B cell (primary cell): ENCODE data around the gene PSMD3. TPM values are rescaled to one million over a fixed set of nuclear protein-coding genes. Genes with fewer than 3 reads are reported as not detected.
A peak's percentile ranks its signal among the peaks of the same experiment; 100 is the strongest.

Experiments
- ATAC-seq: fragments of 200-7000 bp; cut with Tn5 transposase; one replicate; pipeline ENCODE4 v1.10.0; 2021; ENCODE audit warnings: low read depth, mild to moderate bottlenecking, moderate number of reproducible peaks, moderate library complexity
- CTCF ChIA-PET: fragments of 350-600 bp; sonication (Branson Sonifier 250); formaldehyde crosslinking; loops from one replicate; lab custom pipeline; 2021; ENCODE audit warnings: antibody characterized with exemption, inconsistent platforms; lab: Charles Lee
- POLR2A ChIA-PET: fragments of 350-600 bp; sonication (Branson Sonifier 250); formaldehyde crosslinking; loops from one replicate; lab custom pipeline; 2021; ENCODE audit warnings: antibody characterized with exemption; lab: Charles Lee
- DNase-seq: peaks from one replicate; pipeline ENCODE4 v3.0.0; 2013
- H2AFZ ChIP-seq: 2 replicates; pipeline ENCODE4 v1.6.1; 2012; ENCODE audit warnings: mild to moderate bottlenecking, low read depth, low read length; ENCODE audit not compliant: insufficient read depth, poor library complexity, severe bottlenecking
- H3K27ac ChIP-seq, 2 donors: 1 replicate in 1 of 2; 2 replicates in 1 of 2; pipeline ENCODE4 v1.5.1; 2012 to 2013; ENCODE audit warnings: low read length in 2 of 2, mild to moderate bottlenecking in 2 of 2, moderate library complexity in 1 of 2
- H3K27me3 ChIP-seq, 4 experiments: fragments of 200-600 bp in 1 of 4; sonication (generic) in 1 of 4; replicated peaks in 1 of 4; 1 replicate in 2 of 4; 2 replicates in 2 of 4; pipeline versions ENCODE4 v1.6.1 to v1.7.0; 2013 to 2016; ENCODE audit warnings: low read length in 3 of 4, mild to moderate bottlenecking in 2 of 4, mixed read lengths in 1 of 4, moderate library complexity in 1 of 4; ENCODE audit not compliant: insufficient read depth in 4 of 4, control insufficient read depth in 3 of 4; ENCODE audit errors: control extremely low read depth in 1 of 4
- H3K36me3 ChIP-seq, 2 experiments: replicated peaks in 1 of 2; 1 replicate in 1 of 2; 2 replicates in 1 of 2; pipeline versions ENCODE4 v1.6.1 to v1.7.1; 2013; ENCODE audit warnings: low read length in 1 of 2; ENCODE audit not compliant: insufficient read depth in 2 of 2, control insufficient read depth in 1 of 2; ENCODE audit errors: control extremely low read depth in 1 of 2, extremely low read depth in 1 of 2
- H3K4me1 ChIP-seq, 2 donors: fragments of 200-600 bp in 1 of 2; sonication (generic) in 1 of 2; 1 replicate in 1 of 2; 2 replicates in 1 of 2; pipeline versions ENCODE4 v1.5.1 to v1.6.1; 2013 to 2017; ENCODE audit warnings: low read length in 2 of 2; ENCODE audit not compliant: control insufficient read depth in 2 of 2, insufficient read depth in 2 of 2
- H3K4me2 ChIP-seq: replicated peaks from 2 replicates; pipeline ENCODE3; 2012; ENCODE audit warnings: mild to moderate bottlenecking, low read depth, low read length; ENCODE audit not compliant: poor library complexity, severe bottlenecking
- H3K4me3 ChIP-seq, 5 experiments: fragments of 200-600 bp in 1 of 5; sonication (generic) in 1 of 5; 1 replicate in 3 of 5; 2 replicates in 2 of 5; pipeline versions ENCODE4 v1.5.1 to v1.7.0; 2011 to 2016; ENCODE audit warnings: low read length in 4 of 5, mild to moderate bottlenecking in 4 of 5, low read depth in 2 of 5, control low read depth in 1 of 5, moderate library complexity in 1 of 5; ENCODE audit not compliant: insufficient read depth in 1 of 5; ENCODE audit errors: control extremely low read depth in 1 of 5, extremely low read depth in 1 of 5
- H3K79me2 ChIP-seq: fragments of 200-600 bp; sonication (generic); one replicate; pipeline ENCODE4 v1.6.0; 2016; ENCODE audit warnings: low read length; ENCODE audit not compliant: control insufficient read depth, insufficient read depth
- H3K9ac ChIP-seq: fragments of 200-600 bp; sonication (generic); 2 replicates; pipeline ENCODE4 v1.6.1; 2017; ENCODE audit warnings: mild to moderate bottlenecking, low read length, moderate library complexity
- H3K9me3 ChIP-seq, 3 donors: one replicate each; pipeline versions ENCODE4 v1.6.1 to v1.7.1; 2013; ENCODE audit warnings: low read length in 2 of 3; ENCODE audit not compliant: control insufficient read depth in 2 of 3, insufficient read depth in 1 of 3; ENCODE audit errors: control extremely low read depth in 1 of 3
- H4K20me1 ChIP-seq: 2 replicates; pipeline ENCODE4 v1.6.0; 2012; ENCODE audit warnings: mild to moderate bottlenecking, low read length; ENCODE audit not compliant: insufficient read depth, control insufficient read depth, poor library complexity, severe bottlenecking
- H3K27ac Mint-ChIP-seq: one replicate; pipeline ENCODE4 v1.8.0; 2021; ENCODE audit warnings: mixed read lengths
- H3K27me3 Mint-ChIP-seq: one replicate; pipeline ENCODE4 v1.8.0; 2021; ENCODE audit warnings: mixed read lengths
- H3K4me1 Mint-ChIP-seq: one replicate; pipeline ENCODE4 v1.8.0; 2021; ENCODE audit warnings: mixed read lengths
- H3K4me3 Mint-ChIP-seq: one replicate; pipeline ENCODE4 v1.8.0; 2021; ENCODE audit warnings: mixed read lengths
- H3K9me3 Mint-ChIP-seq: one replicate; pipeline ENCODE4 v1.8.0; 2022; ENCODE audit warnings: mixed read lengths; ENCODE audit not compliant: insufficient read depth
- CTCF ChIP-seq: fragments of 200-600 bp; IDR thresholded peaks from one replicate; pipeline ENCODE4 v1.8.0; 2022; ENCODE audit warnings: antibody characterized with exemption, mild to moderate bottlenecking
- EZH2 ChIP-seq: IDR thresholded peaks from 2 replicates; pipeline ENCODE4 v1.6.1; 2012; ENCODE audit warnings: borderline replicate concordance, low read depth, mild to moderate bottlenecking, moderate library complexity, low read length; ENCODE audit not compliant: insufficient read depth, poor library complexity, severe bottlenecking
- WGBS: methylation state at CpG from one replicate; pipeline ENCODE4 v1.1.5; 2013; ENCODE audit warnings: missing lambda C conversion rate; ENCODE audit not compliant: insufficient coverage; 5-methylcytosine and 5-hydroxymethylcytosine counted together
- intact Hi-C: fragments of 100-400 bp; cut with micrococcal nuclease; formaldehyde crosslinking; loops from one replicate; pipeline ENCODE4 v1.10.0; 2022
- polyA plus RNA-seq: library from polyadenylated mRNA; depleted of rRNA; stranded (reverse); fragments of >200 nt; gene quantifications from 2 replicates; pipeline ENCODE4 v1.2.3, GENCODE V29; 2012
- total RNA-seq, 2 donors: library from RNA; stranded (reverse); fragments of 120-200 nt in 1 of 2; gene quantifications; 1 replicate in 1 of 2; 2 replicates in 1 of 2; pipeline versions ENCODE4 v1.2.3 to v1.2.4, GENCODE V29; 2013 to 2022

The PSMD3 gene
- total and polyA plus RNA-seq, 2 donors (not counting 1 experiment from before 2014, with no cell fraction given) = 72.6 to 76.6 TPM

GRCh38 chr17:39938140-39938869, 42.3 kb upstream of the PSMD3 start:
- Histone ChIP-seq H3K4me1 (peaks cover 12 to 17% of the 10 kb centered on the region in 2 donors), H3K27me3 (no peaks in the 10 kb centered on the region), H3K4me3 (no peak overlapping the region), H3K9me3 (no peaks in the 10 kb centered on the region), H3K9ac (no peak overlapping the region), H2AFZ (no peak overlapping the region), H3K79me2 (no peaks in the 10 kb centered on the region), H3K27ac (no peak overlapping the region), H4K20me1 (no peaks in the 10 kb centered on the region), H3K36me3 (no peaks in the 10 kb centered on the region), H3K4me2 (no peak overlapping the region)
- ATAC-seq = no peak
- CTCF ChIA-PET = interaction anchor here (1.5 to 2.3 kb wide), 4 partner anchors 11 to 66 kb away, joined by 3 to 14 read pairs (median 4); no protein-coding TSS in a partner anchor
- Mint-ChIP-seq H3K4me1 (peaks cover 13% of the 10 kb centered on the region), H3K27me3 (no peaks in the 10 kb centered on the region), H3K4me3 (no peak overlapping the region), H3K9me3 (no peaks in the 10 kb centered on the region), H3K27ac (no peak overlapping the region)
- POLR2A ChIA-PET = interaction anchor here (0.7 kb wide), 1 partner anchor 21 kb away, joined by 3 read pairs; no protein-coding TSS in a partner anchor
- 80% methylated on average over 3 of the region's 8 CpGs for WGBS
- intact Hi-C loops = no loop called here
- no peak for TF ChIP-seq CTCF
- no peak for TF ChIP-seq EZH2
- no peak for DNase-seq

DNA sequence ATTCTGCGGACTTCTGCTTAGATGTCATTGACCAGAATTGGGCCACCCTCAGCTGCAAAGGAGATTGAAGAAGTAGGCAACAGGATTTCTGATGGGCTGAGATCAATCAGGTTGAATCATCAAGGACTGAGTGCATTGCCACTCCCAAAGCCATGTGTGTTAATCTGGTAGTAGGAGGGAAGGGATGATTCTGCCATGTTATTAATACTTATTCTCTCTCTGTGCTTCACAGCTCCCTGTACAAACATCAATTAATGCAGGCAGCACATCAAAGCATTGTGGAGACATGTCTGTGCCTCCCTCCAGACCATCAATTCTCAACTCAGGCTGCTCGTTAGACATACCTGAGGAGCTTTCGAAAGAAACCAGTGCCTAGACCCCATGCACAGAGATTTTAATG, 41.5 kb upstream of the PSMD3 start:
- Histone ChIP-seq H3K36me3 (no peaks in the 10 kb centered on the region), H3K4me3 (no peak overlapping the region), H3K4me1 (peaks cover 17 to 22% of the 10 kb centered on the region in 2 donors), H3K79me2 (no peaks in the 10 kb centered on the region), H3K9ac (no peak overlapping the region), H2AFZ (no peak overlapping the region), H3K27ac (no peak overlapping the region), H3K4me2 (peak overlapping the region; percentile 1), H4K20me1 (no peaks in the 10 kb centered on the region), H3K9me3 (no peaks in the 10 kb centered on the region), H3K27me3 (no peaks in the 10 kb centered on the region)
- Mint-ChIP-seq H3K27me3 (no peaks in the 10 kb centered on the region), H3K4me3 (no peak overlapping the region), H3K9me3 (no peaks in the 10 kb centered on the region), H3K27ac (no peak overlapping the region), H3K4me1 (peaks cover 13% of the 10 kb centered on the region)
- WGBS = no CpG with 5 or more reads among the region's 3 CpGs
- ChIA-PET POLR2A (interaction anchor here (0.7 kb wide), 2 partner anchors 20 to 83 kb away, joined by 3 read pairs; no protein-coding TSS in a partner anchor), CTCF (interaction anchor here (1.0 to 2.3 kb wide), 5 partner anchors 17 to 318 kb away, joined by 3 to 14 read pairs (median 3); partner anchors contain the start of gene PSMD3)
- ATAC-seq = no peak
- intact Hi-C loops = no loop called here
- no peak for TF ChIP-seq CTCF
- TF ChIP-seq EZH2 = no peak
- DNase-seq = no peak
